Hepatocyte (in vitro differentiated cells): ENCODE measurements around the gene SSBP2.

Experiments
- CTCF ChIP-seq: fragments of 200-600 bp; sonication (generic); IDR thresholded peaks from 2 replicates; pipeline ENCODE4 v1.5.1; 2016; ENCODE audit warnings: antibody characterized with exemption, mild to moderate bottlenecking; ENCODE audit not compliant: poor library complexity
- EZH2 ChIP-seq: fragments of 200-600 bp; sonication (generic); IDR thresholded peaks from 2 replicates; pipeline ENCODE4 v1.6.1; 2016; ENCODE audit warnings: antibody characterized with exemption, mild to moderate bottlenecking, borderline replicate concordance

DNA sequence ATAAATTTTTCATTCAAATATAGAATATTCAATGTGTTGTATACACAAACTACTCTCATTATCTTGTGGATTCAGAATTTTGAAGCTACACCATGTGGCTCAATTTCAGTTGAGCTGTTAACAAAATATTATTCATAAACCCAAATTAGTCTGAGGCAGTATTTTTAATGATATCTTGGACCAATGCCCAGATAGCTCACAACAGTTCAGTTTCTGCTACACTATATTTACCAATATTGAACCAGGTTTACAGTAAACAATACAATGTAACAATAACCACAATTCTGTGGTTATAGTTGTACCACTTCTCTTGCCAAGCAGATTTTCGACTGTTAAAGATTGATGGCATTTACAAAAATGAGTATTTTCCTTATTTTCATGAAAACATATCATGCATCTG lies 99.9 kb downstream of the SSBP2 start:
- TF ChIP-seq CTCF (no peak), EZH2 (no peak)
